GM20000 (cell line): ENCODE results near the gene FBXO21.
"Not testable (repeated sequence)": the region's sequence is repeated elsewhere in the genome, so short reads cannot be mapped to it uniquely, and the experiment has no call there.

Experiments used
- DNase-seq: peaks from one replicate; pipeline ENCODE4 v3.0.0; 2012; ENCODE audit warnings: low spot score
- TF ChIP-seq, protein P1 (sequence below): IDR thresholded peaks from 2 replicates; pipeline ENCODE4 v1.5.1; 2012; ENCODE audit warnings: mild to moderate bottlenecking, control low read depth; ENCODE audit errors: extremely low read depth, missing control alignments

FBXO21 gene

DNA sequence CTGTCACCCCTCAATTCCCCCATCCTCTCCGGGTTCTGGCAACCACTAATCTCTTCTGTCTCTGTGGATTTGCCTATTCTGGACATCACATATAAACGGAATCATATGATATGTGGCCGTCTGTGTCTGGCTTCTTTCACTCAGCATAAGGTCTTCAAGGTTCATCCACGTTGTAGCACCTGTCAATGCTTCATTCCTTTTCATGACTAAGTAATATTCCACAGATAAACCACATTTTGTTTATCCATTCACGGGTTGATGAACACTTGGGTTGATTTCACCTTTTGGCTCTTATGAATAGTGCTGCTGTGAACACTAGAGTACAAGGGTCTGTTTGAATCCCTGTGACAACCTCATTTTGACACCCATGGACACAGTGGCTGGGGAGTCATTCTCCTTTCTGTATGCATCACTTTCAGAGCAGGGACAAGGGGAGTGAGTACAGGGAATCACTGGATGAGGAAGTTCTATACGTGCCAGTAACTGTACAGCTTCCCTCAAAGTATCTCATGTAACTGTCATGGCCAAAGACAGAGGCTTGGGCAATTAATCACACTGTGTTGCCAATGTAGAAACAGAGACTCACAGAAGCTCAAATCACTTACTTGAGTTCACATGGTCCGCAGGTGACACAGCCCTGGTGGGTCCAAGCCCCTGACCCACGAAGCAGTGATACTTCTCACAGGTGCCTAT lies 80.2 kb downstream of the FBXO21 start:
- TF ChIP-seq, protein P1, sequence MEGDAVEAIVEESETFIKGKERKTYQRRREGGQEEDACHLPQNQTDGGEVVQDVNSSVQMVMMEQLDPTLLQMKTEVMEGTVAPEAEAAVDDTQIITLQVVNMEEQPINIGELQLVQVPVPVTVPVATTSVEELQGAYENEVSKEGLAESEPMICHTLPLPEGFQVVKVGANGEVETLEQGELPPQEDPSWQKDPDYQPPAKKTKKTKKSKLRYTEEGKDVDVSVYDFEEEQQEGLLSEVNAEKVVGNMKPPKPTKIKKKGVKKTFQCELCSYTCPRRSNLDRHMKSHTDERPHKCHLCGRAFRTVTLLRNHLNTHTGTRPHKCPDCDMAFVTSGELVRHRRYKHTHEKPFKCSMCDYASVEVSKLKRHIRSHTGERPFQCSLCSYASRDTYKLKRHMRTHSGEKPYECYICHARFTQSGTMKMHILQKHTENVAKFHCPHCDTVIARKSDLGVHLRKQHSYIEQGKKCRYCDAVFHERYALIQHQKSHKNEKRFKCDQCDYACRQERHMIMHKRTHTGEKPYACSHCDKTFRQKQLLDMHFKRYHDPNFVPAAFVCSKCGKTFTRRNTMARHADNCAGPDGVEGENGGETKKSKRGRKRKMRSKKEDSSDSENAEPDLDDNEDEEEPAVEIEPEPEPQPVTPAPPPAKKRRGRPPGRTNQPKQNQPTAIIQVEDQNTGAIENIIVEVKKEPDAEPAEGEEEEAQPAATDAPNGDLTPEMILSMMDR, result no peak
- DNase-seq, result no peak

DNA sequence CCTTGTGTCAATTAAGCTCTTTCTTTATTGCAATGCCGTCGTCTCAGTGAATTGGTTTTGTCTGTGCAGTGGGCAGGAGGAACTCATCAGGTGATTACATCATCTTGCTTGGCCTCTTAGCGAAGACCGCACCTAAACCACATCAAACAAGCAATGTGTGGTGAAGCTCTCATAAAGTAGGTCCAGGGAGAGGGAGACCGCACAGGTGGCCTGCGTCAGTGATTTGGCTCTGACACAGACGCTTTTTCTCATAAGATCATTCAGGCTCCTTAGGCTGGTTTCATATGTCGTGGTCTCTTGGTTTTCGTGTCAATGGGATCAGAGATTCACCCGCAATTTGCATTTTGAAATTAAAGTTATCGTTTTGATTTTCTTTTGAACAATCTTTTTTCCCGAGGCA lies 84.4 kb downstream of the FBXO21 start:
- TF ChIP-seq, protein P1, result no peak
- no peak for DNase-seq

DNA sequence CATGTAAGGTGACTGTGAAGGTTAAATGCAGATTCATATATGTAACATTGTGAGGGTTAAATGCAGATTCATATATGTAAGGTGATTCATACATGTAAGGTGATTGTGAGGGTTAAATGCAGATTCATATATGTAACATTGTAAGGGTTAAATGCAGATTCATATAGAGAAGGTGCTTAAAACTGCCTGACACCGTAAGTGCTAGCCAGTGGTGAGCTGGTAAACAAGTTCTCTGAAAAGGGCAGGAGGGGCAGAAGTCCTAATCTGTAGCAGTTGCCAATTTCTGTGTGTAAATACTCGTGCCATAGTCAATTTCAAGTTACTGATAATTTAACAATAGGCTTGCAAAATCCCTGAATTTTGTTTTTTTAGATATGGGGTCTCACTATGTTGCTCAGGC lies 86.3 kb downstream of the FBXO21 start:
- not testable (repeated sequence) for DNase-seq

DNA sequence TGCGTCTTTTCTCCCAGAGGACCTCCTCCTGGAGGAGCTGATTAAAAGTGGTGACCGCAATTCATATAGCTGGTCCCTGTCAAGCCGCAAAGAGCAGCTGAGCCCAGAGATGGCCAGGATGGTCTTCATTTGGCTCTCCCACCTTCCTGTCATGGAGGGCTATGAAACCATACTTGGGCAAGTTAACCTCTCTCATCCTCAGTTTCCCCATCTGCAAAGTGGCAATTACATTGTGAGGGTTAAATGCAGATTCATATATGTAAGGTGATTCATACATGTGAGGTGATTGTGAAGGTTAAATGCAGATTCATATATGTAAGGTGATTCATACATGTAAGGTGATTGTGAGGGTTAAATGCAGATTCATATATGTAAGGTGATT lies 87.5 kb downstream of the FBXO21 start:
- TF ChIP-seq, protein P1, result no peak
- DNase-seq, result no peak

DNA sequence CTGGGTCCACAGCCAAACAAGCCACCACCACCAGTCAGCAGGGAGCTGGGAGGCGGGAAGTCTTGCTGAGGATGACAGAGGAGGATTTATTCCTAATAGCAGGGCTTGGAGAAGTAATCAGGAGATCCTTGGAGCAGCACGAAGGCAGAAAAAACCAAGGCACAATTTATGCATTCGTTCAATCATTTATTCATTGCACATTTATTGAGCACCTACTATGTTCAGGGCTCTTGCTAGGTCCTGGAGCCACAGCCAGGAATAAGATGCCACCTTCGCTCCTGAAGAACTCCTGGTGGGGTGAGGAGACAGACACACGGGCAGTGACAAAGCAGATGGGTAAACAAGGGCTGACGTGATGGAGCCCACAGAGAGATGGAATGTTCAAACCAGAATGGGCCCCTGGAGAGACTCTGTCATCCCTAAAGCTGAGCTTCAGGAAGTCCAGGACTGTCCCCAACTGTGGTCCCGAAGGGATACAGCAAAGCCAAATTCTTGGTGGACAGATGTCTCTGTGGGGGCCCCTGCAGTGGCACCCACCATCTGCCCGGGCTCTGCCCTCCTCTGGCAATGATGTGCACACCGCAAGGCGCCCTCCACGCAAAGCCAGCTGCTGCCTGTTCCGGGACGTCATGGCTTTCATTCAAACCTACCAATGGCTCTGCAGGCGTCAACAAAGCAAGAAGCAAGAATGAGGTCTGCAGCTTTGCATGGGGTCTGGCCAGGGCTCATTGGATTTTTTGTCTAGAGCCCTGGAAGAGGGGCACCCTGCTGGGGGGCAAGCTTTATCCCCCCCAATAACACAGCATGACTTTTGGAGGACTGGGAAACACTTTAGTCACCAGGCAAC lies 88.1 kb downstream of the FBXO21 start:
- TF ChIP-seq, protein P1, result no peak
- DNase-seq, result no peak

DNA sequence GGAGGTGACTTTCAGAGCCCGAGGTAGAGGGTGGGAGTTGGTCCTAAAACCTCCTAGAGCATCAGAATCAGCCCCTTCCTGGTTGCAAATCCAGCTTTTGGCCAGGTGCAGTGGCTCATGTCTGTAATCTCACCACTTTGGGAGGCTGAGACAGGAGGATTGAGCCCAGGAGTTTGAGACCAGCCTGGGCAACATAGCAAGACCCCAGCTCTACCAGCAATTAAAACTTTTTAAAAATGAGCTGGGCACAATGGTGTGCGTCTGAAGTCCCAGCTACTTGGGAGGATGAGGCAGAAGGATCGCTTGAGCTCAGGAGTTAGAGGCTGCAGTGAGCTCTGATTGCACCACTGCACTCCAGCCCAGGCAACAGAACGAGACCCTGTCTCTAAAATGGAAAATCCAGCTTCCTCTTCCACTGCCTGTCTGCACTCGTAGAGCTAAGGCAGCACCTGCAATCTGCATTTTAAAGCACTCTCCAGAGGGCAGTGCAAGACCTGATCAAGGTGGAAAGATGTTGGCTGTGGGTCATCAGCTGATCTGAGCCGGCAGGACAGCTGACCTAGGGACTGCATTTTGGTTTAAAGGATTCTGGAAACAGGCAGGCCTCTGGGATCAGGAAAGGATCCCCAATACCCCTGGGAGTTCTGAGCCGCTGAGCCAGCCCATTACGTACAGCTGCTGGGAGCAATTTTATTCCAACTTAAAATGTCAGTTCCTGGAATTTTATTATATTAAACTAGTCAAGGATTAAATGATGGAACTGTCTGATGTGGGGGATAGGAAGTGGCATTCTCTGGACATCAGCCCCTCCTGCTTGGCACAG lies 89.2 kb downstream of the FBXO21 start:
- no peak for DNase-seq
- TF ChIP-seq, protein P1, result no peak

DNA sequence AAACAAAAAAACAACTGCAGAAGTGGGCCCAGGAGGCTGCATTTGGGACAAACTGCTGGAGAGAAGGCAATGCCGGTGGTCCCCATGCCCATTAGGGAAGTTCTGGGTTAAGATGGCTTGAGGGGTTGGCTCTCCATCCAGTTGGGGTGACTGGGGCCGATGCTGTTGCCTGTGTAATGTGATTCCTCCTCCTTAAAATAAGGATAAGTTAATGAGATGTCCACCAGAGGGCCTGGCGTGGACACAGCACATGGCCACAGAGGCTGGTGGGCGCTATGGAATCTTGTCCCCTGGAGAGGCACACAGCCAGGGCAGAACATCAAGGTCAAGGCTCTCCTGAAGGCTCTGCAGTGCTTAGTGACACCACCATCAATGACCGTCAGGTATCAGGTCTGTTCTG lies 90.0 kb downstream of the FBXO21 start:
- DNase-seq, result peak; percentile 41

More for the DNA sequence above, 90.0 kb downstream of the FBXO21 start:
- TF ChIP-seq, protein P1, result no peak
